GM12878 (cell line): Measurements from ENCODE around the gene HNRNPA0.

Experiments
- BHLHE40 ChIP-seq, 2 experiments: fragments of 450-650 bp in 1 of 2; IDR thresholded peaks; 2 replicates each; pipeline ENCODE4 v1.6.1; 2011 to 2017; ENCODE audit warnings: low read depth in 2 of 2, borderline replicate concordance in 1 of 2, improper control_type of control experiment in 1 of 2, low read length in 1 of 2, mild to moderate bottlenecking in 1 of 2
- CTCF ChIP-seq, 3 experiments: IDR thresholded peaks in 2 of 3; conservative IDR thresholded peaks in 1 of 3; 2 replicates each; pipeline ENCODE4 v1.5.1; 2011; ENCODE audit warnings: low read depth in 3 of 3, low read length in 3 of 3, mild to moderate bottlenecking in 3 of 3, control low read depth in 2 of 3, moderate library complexity in 2 of 3, inconsistent platforms in 1 of 3, mixed read lengths in 1 of 3; ENCODE audit not compliant: control insufficient read depth in 2 of 3, insufficient read depth in 1 of 3; ENCODE audit errors: extremely low read depth in 1 of 3
- JUND ChIP-seq: IDR thresholded peaks from 2 replicates; pipeline ENCODE4 v1.6.1; 2012; ENCODE audit warnings: low read depth, mild to moderate bottlenecking, low read length, improper control_type of control experiment, moderate library complexity
- MEF2A ChIP-seq: IDR thresholded peaks from 2 replicates; pipeline ENCODE4 v1.6.1; 2011; ENCODE audit warnings: low read depth, mild to moderate bottlenecking, low read length, moderate library complexity; ENCODE audit not compliant: insufficient read depth
- SREBF2 ChIP-seq: IDR thresholded peaks from 2 replicates; pipeline ENCODE4 v1.6.1; 2012; ENCODE audit warnings: mild to moderate bottlenecking, low read length
- SRF ChIP-seq, 2 experiments: IDR thresholded peaks; 2 replicates each; pipeline ENCODE4 v1.6.1; 2011; ENCODE audit warnings: low read depth in 2 of 2, low read length in 2 of 2, mild to moderate bottlenecking in 1 of 2, moderate library complexity in 1 of 2
- ZBTB4 ChIP-seq: fragments of 450-650 bp; formaldehyde crosslinking; IDR thresholded peaks from 2 replicates; pipeline ENCODE4 v1.4.0; 2022; ENCODE audit warnings: mild to moderate bottlenecking, moderate library complexity
- ZNF274 ChIP-seq: IDR thresholded peaks from one replicate; pipeline ENCODE4 v1.8.0; 2011; ENCODE audit not compliant: insufficient read length, insufficient read depth

DNA sequence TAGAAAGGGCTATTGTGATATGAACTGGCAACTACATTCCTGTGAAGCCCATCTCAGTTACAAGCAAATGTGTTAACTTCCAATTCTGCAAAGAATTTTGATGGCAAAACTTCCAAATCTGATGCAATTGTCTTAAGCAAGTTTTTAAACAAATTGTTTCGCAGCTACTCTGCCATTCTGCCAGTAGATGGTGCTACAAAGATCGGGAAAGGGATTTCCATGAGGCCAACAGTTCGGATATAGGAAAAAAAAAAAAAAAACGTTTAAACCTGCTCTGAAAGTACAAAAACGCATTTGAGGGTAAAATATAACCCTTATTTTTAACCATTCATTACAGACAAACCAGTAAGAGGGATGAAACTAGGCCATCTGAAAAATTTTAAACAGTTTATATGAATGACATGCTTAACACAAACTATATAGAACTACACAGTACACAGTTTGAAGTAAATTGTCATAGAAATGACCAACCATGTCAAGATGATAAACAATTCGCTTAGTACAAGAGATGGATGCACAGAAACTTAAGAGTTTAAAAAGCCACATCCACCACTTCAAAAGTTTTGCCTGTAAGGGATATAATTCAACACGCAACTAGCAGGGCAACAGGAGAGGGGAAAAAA, 2.2 kb downstream of the HNRNPA0 start:
- TF ChIP-seq BHLHE40 (IDR thresholded peaks at IDR 0.05; ENCODE audit: borderline replicate concordance in 1 of 2, low read depth in 2 of 2, low read length in 1 of 2) (no peak), CTCF (IDR thresholded peaks at IDR 0.05 in 2 of 3, conservative IDR thresholded peaks at IDR 0.05 in 1 of 3; ENCODE audit: control insufficient read depth in 2 of 3, extremely low read depth in 1 of 3, insufficient read depth in 1 of 3, low read depth in 3 of 3, low read length in 3 of 3) (peak; percentile 63 to 82 (median 69)), SRF (IDR thresholded peaks at IDR 0.05; ENCODE audit: low read depth in 2 of 2, low read length in 2 of 2) (no peak), JUND (no peak), SREBF2 (no peak), ZBTB4 (no peak), ZNF274 (no peak), MEF2A (no peak)
